Stromal cell of bone marrow (primary cell): ENCODE data around the gene RFX2.
"Not testable (repeated sequence)": the region's sequence is repeated elsewhere in the genome, so short reads cannot be mapped to it uniquely, and the experiment has no call there.

Experiments used
- DNase-seq: peaks from one replicate; pipeline ENCODE4 v3.0.0-alpha.2; 2012; ENCODE audit warnings: low read depth

Gene RFX2

GRCh38 chr19:6012426-6013170, 97.7 kb downstream of the RFX2 start:
- no peak for DNase-seq

GRCh38 chr19:6011794-6012193, 98.5 kb downstream of the RFX2 start:
- DNase-seq, result no peak

GRCh38 chr19:6011206-6011605, 99.1 kb downstream of the RFX2 start:
- DNase-seq, result no peak

GRCh38 chr19:6010107-6010506, 100.2 kb downstream of the RFX2 start:
- no peak for DNase-seq

GRCh38 chr19:6007866-6008265, 102.4 kb downstream of the RFX2 start:
- no peak for DNase-seq

GRCh38 chr19:6006896-6007295, 103.4 kb downstream of the RFX2 start:
- DNase-seq, result no peak

GRCh38 chr19:6006070-6006446, 104.2 kb downstream of the RFX2 start:
- not testable (repeated sequence) for DNase-seq

GRCh38 chr19:6005321-6006069, 104.8 kb downstream of the RFX2 start:
- no peak for DNase-seq

- DNase-seq, result no peak
These were observed 106.3 kb downstream of the RFX2 start for GRCh38 chr19:6003976-6004375.

GRCh38 chr19:6002591-6002990, 107.7 kb downstream of the RFX2 start:
- no peak for DNase-seq

GRCh38 chr19:6000228-6000847, 110.0 kb downstream of the RFX2 start:
- DNase-seq, result no peak

GRCh38 chr19:5999693-6000092, 110.6 kb downstream of the RFX2 start:
- DNase-seq, result no peak

- no peak for DNase-seq
These were observed 112.9 kb downstream of the RFX2 start for GRCh38 chr19:5997371-5997770.

- no peak for DNase-seq
These were observed 113.5 kb downstream of the RFX2 start for GRCh38 chr19:5996623-5997320.

- no peak for DNase-seq
These were observed 114.2 kb downstream of the RFX2 start for GRCh38 chr19:5996102-5996501.

- no peak for DNase-seq
These were observed 114.7 kb downstream of the RFX2 start for GRCh38 chr19:5995606-5996005.

GRCh38 chr19:5994405-5995165, 115.7 kb downstream of the RFX2 start:
- DNase-seq, result no peak

GRCh38 chr19:5993648-5994358, 116.5 kb downstream of the RFX2 start:
- DNase-seq, result no peak

- no peak for DNase-seq
These were observed 117.1 kb downstream of the RFX2 start for GRCh38 chr19:5993201-5993600.

- no peak for DNase-seq
These were observed 117.5 kb downstream of the RFX2 start for GRCh38 chr19:5992756-5993155.

GRCh38 chr19:5991244-5991838, 119.0 kb downstream of the RFX2 start:
- DNase-seq, result no peak
